ENCODE results near the gene ARHGAP4.

The ARHGAP4 gene

DNA sequence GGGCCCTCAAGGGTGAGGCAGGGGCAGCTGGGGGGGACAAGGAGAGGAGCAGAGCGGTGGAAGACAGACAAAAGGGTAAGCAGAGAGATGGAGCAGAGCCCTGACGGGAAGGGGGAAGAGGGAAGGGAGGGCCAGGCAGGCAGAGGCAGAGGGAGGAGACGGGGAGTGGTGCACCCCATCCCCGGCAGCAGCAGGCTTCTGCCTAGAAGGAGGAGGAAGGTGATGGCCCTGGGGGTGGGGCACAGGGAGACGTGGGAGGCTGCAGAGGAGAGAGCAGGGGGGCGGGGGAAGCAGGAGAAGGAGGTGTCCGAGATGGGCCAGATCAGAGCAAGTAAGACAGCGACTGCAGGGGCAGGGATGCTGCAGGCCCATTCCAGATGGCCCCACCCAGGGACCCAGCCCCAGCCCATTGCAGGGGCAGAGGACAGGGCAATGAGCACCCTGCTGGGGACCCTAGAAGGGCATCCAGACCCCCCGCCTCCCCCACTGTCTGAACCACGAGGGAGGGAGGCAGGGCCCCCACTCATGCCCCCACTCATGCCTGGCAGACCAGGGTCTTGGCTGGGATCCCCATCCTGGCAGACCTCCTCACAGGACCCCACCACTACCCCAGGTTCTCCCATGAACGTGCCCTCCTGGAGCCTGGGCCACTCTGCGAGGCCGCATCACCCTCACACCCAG is 42.8 kb downstream of the ARHGAP4 start:
- no peak for DNase-seq (ENCODE audit: extremely low read depth in 1 of 2, low read depth in 1 of 2)

DNA sequence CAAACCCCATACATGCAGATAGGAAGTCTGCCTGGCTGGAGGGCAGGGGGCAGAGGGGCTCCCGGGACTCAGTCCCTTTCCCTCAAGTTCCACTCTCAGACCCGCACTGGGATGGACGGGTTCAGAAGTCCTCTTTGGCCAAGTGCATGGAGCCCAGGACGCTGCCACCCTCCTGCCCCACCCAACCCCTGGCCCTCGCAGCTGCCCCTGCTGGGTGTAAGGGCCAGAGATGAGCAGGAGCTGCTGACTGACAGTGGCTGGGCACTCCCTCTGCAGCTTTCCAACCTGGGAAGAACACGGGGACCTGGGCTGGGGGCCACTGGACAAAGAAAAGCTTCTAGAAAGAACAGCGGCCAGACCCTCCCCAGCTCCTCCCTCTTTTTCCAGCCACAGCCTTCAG is 43.5 kb downstream of the ARHGAP4 start:
- DNase-seq (ENCODE audit: extremely low read depth in 1 of 2, low read depth in 1 of 2): no peak

DNA sequence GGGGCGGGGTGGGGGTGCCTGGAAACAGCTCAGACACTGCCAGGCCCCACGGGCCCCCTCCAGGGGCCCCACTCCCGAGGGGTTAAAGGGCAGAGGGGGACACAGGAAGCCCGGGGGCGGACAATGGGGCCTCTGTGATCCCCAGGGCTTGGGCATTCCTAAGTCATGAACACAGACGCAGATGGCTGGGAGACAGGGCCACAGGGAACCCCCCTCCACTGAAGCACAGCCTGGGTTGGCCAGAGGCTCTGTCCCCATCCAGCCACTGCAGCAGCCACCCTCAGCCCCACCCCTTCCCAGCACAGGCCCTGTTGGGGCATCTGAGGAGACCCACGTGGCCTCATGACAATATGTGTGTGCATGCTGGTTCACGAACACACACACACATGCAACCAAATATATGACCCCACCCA is 44.0 kb downstream of the ARHGAP4 start:
- no peak for DNase-seq (ENCODE audit: extremely low read depth in 1 of 2, low read depth in 1 of 2)

DNA sequence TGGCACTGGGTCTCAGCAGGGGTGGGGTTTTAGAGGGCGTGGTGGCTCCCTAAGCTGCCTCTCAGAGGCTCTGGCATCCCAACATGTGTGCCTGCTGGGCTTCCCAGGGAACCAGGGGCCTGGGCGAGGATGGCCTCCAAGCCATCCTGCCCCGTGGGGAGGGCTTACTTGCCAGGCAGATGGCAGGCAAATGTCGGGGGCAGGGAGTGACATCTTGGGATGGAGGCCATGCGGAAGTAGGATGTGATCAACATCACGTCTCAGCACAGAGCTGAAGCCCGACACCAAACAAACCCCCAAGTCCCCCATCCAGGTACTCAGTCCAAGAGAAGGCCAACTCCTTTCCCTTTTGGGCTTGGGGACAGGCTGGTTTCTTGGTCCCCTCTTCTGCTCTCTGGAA is 44.8 kb downstream of the ARHGAP4 start:
- DNase-seq (ENCODE audit: extremely low read depth in 1 of 2, low read depth in 1 of 2): no peak

- DNase-seq (ENCODE audit: extremely low read depth in 1 of 2, low read depth in 1 of 2): no peak
Measured at GRCh38 chrX:153880440-153880815, 45.6 kb downstream of the ARHGAP4 start.

DNA sequence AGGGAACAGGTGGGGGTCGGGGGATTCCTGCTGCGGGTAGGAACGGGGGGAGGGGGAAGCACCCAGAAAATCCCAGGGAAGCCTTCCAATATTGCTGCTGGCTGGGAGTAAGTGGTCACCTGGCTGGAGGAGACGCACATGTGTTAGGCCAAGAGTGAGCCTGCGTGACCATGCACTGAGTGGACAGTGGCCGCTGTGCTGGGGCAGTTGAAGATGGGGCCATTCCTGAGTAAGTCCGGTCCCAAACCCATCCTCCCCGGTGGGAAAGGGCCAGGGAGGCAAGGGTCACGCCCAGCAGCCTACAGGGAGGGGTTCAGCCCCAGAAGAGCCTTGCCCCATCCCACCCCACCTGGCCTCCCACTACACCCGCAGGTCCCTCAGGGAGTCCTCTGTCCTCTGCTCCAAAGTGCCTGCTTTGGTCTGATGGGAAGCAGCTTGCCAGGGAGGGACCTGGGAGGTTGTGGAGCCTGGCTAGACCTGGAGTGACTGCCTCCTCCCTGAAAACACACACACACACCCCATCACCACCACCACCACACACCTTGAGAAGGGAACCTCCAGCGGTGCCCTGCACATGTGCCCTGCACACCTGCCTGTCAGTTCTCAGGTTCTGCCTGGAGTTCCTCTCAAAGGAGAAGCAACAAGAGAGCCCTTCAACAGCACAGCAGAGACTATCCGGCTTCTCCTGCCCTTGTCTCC is 46.2 kb downstream of the ARHGAP4 start:
- DNase-seq (ENCODE audit: extremely low read depth in 1 of 2, low read depth in 1 of 2): no peak

GRCh38 chrX:153878969-153879653 is 47.0 kb downstream of the ARHGAP4 start:
- no peak for DNase-seq (ENCODE audit: extremely low read depth in 1 of 2, low read depth in 1 of 2)

DNA sequence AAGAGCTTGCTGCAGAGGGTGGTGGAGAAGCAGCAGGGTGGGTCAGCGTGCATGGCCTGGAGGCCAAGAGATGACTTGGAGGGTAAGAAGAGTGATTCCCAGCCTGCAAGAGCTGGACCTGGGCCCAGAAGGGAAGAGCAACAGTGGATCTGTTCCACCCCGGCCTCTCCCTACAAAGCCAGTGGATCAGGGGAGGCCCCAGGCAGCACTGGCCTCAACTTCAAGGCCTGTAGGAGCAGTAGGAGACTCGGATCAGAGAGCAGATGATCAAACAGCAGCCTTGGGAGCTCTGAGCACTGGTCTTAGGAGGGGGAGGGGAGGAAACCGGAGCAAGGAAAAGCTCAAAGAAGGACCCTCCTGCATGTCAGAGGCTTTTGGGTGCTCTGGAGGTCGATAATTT is 47.7 kb downstream of the ARHGAP4 start:
- no peak for DNase-seq (ENCODE audit: extremely low read depth in 1 of 2, low read depth in 1 of 2)

DNA sequence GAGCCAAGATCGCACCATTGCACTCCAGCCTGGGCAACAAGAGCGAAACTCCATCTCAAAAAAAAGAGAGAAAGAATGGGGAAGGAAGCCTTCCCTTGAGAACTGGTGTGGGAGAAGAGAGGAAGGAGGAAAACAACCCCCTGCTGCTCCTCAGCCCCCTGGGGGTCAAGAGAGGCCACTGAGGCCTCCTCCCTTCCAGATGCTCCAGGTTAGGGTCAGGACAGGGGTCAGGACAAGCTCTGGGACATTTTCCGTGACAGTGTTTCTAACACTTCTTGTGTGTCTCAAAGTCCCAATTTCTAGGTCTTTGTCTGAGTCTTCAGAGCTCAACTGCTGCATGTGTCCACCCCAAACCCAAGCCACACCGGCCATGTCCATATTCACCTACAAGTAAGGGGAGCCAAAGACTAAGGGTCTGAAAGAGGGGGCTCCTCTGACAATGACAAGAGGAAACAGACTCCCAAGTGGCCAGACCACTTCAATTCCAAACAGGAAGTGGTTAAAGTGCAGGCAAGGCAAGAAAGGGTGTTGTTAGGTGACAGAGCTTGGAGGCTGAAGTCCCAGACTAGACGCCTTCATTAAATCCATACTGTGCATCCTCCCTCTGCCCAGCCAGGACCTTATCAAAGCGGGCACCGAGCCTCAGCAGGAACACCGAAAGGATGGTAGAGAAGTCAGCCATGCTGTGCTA is 48.3 kb downstream of the ARHGAP4 start:
- DNase-seq (ENCODE audit: extremely low read depth in 1 of 2, low read depth in 1 of 2): no peak

DNA sequence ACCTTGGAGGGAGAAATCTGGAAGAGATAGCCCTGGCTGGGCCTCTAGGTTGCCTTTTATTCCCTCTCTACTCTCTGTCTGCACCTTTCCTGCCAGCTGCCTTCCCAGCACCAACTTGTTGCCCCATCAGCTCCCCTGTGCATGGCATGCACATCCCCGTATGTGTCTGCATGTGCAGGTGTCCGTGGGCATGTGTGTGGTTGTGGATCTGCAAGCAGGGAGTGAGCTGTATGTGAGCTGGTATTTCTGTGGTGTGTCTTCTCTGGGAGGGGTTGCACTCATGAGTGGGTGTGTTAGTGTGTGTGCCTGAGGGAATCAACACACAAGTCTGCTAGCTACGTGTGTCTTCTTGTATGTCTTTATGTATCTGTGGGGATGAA is 50.0 kb downstream of the ARHGAP4 start:
- DNase-seq (ENCODE audit: extremely low read depth in 1 of 2, low read depth in 1 of 2): no peak

- DNase-seq (ENCODE audit: extremely low read depth in 1 of 2, low read depth in 1 of 2): peak; percentile 28 to 61
Measured at GRCh38 chrX:153875391-153876111, 50.5 kb downstream of the ARHGAP4 start.

DNA sequence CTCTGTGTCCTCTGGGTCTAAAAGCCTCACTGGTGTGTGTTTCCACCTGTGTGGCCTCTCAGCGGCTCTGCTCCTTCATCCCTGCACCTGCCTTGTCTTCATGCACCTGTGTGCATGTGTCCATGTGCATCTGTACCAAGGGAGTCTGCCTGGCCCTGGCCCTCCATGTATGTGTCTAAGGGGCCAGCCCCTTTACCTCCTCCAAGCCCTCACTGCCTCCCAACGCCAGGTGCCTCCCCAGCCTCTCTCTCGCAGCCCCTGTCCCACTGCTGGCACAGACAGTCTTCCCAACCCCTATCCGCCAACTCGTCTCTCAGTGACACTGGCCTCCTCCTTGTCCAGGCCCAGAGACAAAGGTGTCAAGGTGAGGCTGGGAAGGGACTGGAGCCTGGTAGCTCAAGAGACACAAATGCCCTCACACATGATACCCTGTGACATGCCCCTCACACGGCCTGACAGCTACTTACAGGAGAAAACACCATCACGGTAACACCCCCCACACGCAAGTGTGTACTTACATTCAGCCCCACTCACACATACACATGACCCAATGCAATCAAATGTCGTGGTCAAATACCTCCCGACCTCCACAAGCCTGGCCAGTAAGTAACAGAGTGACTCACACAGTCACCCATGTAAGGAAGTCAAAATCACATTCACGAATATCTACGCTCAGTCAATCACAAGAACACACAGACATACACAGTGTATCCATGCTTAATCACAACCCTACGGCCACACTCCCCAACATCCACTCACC is 51.5 kb downstream of the ARHGAP4 start:
- DNase-seq (ENCODE audit: extremely low read depth in 1 of 2, low read depth in 1 of 2): no peak

GRCh38 chrX:153874085-153874365 is 52.0 kb downstream of the ARHGAP4 start:
- DNase-seq (ENCODE audit: extremely low read depth in 1 of 2, low read depth in 1 of 2): no peak

GRCh38 chrX:153873282-153874084 is 52.6 kb downstream of the ARHGAP4 start:
- no peak for DNase-seq (ENCODE audit: extremely low read depth in 1 of 2, low read depth in 1 of 2)

DNA sequence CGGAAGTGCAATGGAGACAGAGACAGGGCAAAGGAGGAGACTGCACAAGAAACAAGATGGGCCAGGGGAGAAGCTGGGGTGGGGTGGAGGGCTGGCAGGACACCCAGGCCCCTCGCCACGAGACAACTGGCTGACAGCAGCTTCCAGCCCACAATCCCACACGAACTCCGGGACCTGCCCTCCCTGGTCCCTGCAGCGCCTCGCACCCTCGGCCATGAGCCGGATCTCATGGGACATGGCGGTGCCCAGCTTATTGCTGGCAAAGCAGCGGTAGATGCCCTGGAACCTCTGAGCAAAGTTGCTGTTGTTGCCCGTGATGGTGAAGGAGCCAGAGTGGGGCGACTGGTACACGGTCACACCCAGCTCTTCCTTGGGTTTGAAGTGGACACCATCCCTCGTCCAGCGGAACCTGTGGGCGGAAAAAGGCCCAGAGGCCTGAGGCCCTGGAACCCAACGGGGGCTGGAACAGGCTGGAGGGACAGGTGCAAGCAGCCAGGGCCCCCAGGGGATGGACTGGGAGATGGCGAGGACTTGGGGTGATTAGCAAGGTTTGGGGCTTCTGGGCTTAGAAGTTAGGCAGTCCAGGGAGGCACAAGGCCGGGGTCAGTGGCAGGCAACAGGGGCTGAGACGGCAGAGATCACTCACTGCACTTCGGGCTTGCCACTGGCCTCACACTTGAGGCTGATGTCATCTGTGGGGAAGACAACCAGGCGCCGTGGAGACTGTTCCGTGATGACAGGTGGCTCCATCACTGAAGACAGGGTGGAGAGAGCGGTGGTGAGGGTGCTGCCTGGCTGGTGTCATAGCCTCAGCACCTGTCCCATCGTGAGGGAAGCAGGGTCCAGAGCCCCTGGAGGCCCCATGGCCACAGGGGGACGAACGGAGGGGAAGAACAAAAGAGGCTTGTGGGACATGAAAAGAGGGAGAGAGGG is 53.9 kb downstream of the ARHGAP4 start:
- DNase-seq (ENCODE audit: extremely low read depth in 1 of 2, low read depth in 1 of 2): no peak

DNA sequence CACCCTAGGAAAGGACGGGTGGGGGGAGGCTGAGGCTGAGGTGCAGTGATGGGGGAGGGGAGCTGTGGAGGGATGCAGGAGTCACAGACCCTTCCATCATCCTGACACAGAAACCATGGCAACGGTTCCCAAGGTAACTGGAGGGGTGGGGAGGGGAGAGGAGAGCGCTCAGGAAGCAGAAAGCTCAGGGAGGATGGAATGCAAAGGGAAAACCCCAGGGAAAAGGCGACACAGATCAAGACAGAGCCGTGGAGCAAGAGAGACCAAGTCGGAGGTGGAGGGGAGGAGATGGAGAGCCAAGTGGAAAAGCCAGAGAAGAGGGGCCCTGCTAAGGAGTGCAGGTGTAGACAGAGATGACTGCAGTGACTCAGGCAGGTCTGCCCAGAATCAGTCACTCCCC is 54.6 kb downstream of the ARHGAP4 start:
- no peak for DNase-seq (ENCODE audit: extremely low read depth in 1 of 2, low read depth in 1 of 2)

DNA sequence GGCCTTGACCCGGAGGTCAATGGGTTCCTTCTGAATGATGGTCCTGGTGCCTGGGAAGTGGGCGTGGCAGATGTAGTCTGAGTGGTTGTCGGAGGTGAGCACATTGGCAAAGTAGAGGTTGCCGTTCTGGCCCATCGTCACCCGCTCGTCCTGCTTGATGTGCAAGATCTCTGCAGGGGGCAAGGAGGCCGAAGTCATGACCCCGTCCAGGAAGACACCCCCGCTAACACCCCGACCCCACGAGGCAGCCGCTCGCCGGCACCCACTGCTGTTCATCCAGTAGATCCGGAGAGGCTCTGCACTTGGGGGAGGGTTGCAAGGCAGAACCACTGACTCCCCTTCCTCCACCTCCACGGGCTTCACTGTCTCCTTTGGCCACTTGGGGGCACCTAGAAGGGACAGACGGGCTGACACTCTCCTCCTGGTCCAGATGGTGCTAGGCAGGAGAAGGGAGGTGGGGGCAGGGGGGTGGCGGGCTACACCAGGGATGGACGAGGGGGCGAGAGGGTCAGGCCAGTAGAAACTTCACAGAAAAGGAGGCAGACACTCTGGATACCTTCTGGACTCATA is 55.2 kb downstream of the ARHGAP4 start:
- no peak for DNase-seq (ENCODE audit: extremely low read depth in 1 of 2, low read depth in 1 of 2)

DNA sequence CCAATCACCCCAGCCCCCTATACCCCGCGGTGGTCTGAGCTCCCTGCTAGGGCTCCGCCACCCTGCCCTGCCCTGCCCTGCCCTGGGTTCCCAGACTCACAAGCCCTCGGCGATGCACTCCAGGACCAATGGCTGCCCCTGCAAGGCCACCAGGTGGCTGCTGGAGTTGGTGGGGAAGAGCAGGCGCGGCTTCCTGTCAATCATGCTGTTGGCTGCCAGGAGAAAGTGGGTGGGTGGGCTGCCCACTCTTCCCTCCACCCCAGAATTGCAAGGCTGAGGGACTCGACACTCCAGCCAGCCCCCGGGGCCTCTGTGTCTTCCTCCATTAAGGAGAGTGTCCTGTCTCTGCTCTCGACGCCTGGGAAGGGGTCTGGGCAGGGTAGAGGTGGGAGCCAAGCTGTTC is 55.8 kb downstream of the ARHGAP4 start:
- DNase-seq (ENCODE audit: extremely low read depth in 1 of 2, low read depth in 1 of 2): no peak

All from activated CD8-positive, alpha-beta memory T cell treated with anti-CD3 and anti-CD28 coated beads for 1 hour (primary cell).